ENCODE data around the gene CREM.

Gene CREM

GRCh38 chr10:35092851-35093250, 33.8 kb upstream of the CREM start:
- TF ChIP-seq PATZ1 (CRISPR knock-in tag; IDR thresholded peaks at IDR 0.05; ENCODE audit: borderline replicate concordance) (no peak), TOX (CRISPR knock-in tag; IDR thresholded peaks at IDR 0.05; ENCODE audit: borderline replicate concordance) (no peak), RARB (CRISPR knock-in tag; IDR thresholded peaks at IDR 0.05) (no peak), ARNTL (CRISPR knock-in tag; IDR thresholded peaks at IDR 0.05; ENCODE audit: borderline replicate concordance, low read depth) (no peak), ISL1 (CRISPR knock-in tag; IDR thresholded peaks at IDR 0.05) (no peak), OSR1 (CRISPR knock-in tag; IDR thresholded peaks at IDR 0.05) (no peak), SNAI2 (CRISPR knock-in tag; IDR thresholded peaks at IDR 0.05) (no peak), CSDC2 (CRISPR knock-in tag; IDR thresholded peaks at IDR 0.05) (no peak), ZC3H10 (CRISPR knock-in tag; IDR thresholded peaks at IDR 0.05) (no peak), GLIS3 (CRISPR knock-in tag; IDR thresholded peaks at IDR 0.05) (no peak), TSHZ2 (CRISPR knock-in tag; IDR thresholded peaks at IDR 0.05) (no peak), CREB5 (CRISPR knock-in tag; IDR thresholded peaks at IDR 0.05; ENCODE audit: low read depth) (no peak), ZFP30 (CRISPR knock-in tag; IDR thresholded peaks at IDR 0.05) (no peak)
- ATAC-seq = no peak

GRCh38 chr10:35096312-35096711, 30.3 kb upstream of the CREM start:
- ATAC-seq = no peak
- no peak for TF ChIP-seq ZFP30 (CRISPR knock-in tag; IDR thresholded peaks at IDR 0.05)
- no peak for TF ChIP-seq TCF4 (CRISPR knock-in tag; IDR thresholded peaks at IDR 0.05; ENCODE audit: borderline replicate concordance)
- no peak for TF ChIP-seq PATZ1 (CRISPR knock-in tag; IDR thresholded peaks at IDR 0.05; ENCODE audit: borderline replicate concordance)
- no peak for TF ChIP-seq ZFP3 (CRISPR knock-in tag; IDR thresholded peaks at IDR 0.05)
- no peak for TF ChIP-seq OSR1 (CRISPR knock-in tag; IDR thresholded peaks at IDR 0.05)
- no peak for TF ChIP-seq ZNF70 (CRISPR knock-in tag; IDR thresholded peaks at IDR 0.05)
- TF ChIP-seq ZC3H10 (CRISPR knock-in tag; IDR thresholded peaks at IDR 0.05) = no peak
- TF ChIP-seq CSDC2 (CRISPR knock-in tag; IDR thresholded peaks at IDR 0.05) = no peak
- TF ChIP-seq ESRRG (CRISPR knock-in tag; IDR thresholded peaks at IDR 0.05) = no peak
- no peak for TF ChIP-seq ZNF8 (CRISPR knock-in tag; IDR thresholded peaks at IDR 0.05)
- TF ChIP-seq GLIS3 (CRISPR knock-in tag; IDR thresholded peaks at IDR 0.05) = no peak

GRCh38 chr10:35097510-35097909, 29.1 kb upstream of the CREM start:
- no peak for TF ChIP-seq TCF4 (CRISPR knock-in tag; IDR thresholded peaks at IDR 0.05; ENCODE audit: borderline replicate concordance)
- no peak for TF ChIP-seq ZFP3 (CRISPR knock-in tag; IDR thresholded peaks at IDR 0.05)
- TF ChIP-seq TOX (CRISPR knock-in tag; IDR thresholded peaks at IDR 0.05; ENCODE audit: borderline replicate concordance) = no peak
- no peak for TF ChIP-seq ZFP30 (CRISPR knock-in tag; IDR thresholded peaks at IDR 0.05)
- no peak for TF ChIP-seq GLIS3 (CRISPR knock-in tag; IDR thresholded peaks at IDR 0.05)
- TF ChIP-seq ESRRG (CRISPR knock-in tag; IDR thresholded peaks at IDR 0.05) = no peak
- TF ChIP-seq ZNF8 (CRISPR knock-in tag; IDR thresholded peaks at IDR 0.05) = no peak
- TF ChIP-seq ZNF70 (CRISPR knock-in tag; IDR thresholded peaks at IDR 0.05) = no peak
- no peak for TF ChIP-seq CREB5 (CRISPR knock-in tag; IDR thresholded peaks at IDR 0.05; ENCODE audit: low read depth)
- no peak for TF ChIP-seq TSHZ2 (CRISPR knock-in tag; IDR thresholded peaks at IDR 0.05)
- no peak for TF ChIP-seq BACH2 (CRISPR knock-in tag; IDR thresholded peaks at IDR 0.05; ENCODE audit: borderline replicate concordance)
- TF ChIP-seq ZNF565 (CRISPR knock-in tag; conservative IDR thresholded peaks at IDR 0.05; ENCODE audit: low read depth) = no peak
- no peak for TF ChIP-seq ISL1 (CRISPR knock-in tag; IDR thresholded peaks at IDR 0.05)
- no peak for TF ChIP-seq PATZ1 (CRISPR knock-in tag; IDR thresholded peaks at IDR 0.05; ENCODE audit: borderline replicate concordance)
- TF ChIP-seq OSR1 (CRISPR knock-in tag; IDR thresholded peaks at IDR 0.05) = no peak
- TF ChIP-seq SNAI2 (CRISPR knock-in tag; IDR thresholded peaks at IDR 0.05) = no peak
- no peak for ATAC-seq

Measured in SK-N-SH treated with all-trans-retinoic acid at 6 μM for 48 hours (cell line).